Upper lobe of left lung (tissue), 6 donors: ENCODE measurements around the gene SGIP1. TPM values are rescaled to one million over a fixed set of nuclear protein-coding genes. Genes with fewer than 3 reads are reported as not detected.
A peak's percentile ranks its signal among the peaks of the same experiment; 100 is the strongest.

Experiments
- ATAC-seq, 2 donors: fragments of 200-7000 bp; cut with Tn5 transposase; one replicate each; pipeline ENCODE4 v1.9.1; 2022; ENCODE audit warnings: mild to moderate bottlenecking in 2 of 2, moderate library complexity in 2 of 2; ENCODE audit not compliant: low FRiP score in 2 of 2
- DNase-seq, 2 donors: peaks; one replicate each; pipeline ENCODE4 v3.0.0-alpha.2; 2019 to 2020
- H3K27ac ChIP-seq, 4 donors: fragments of 200-600 bp; sonication (generic); one replicate each; pipeline ENCODE4 v1.5.1; 2016 to 2019
- H3K27me3 ChIP-seq, 4 donors: fragments of 200-600 bp; sonication (generic); one replicate each; pipeline ENCODE4 v1.5.1; 2017 to 2019
- H3K36me3 ChIP-seq, 4 donors: fragments of 200-600 bp; sonication (generic); one replicate each; pipeline ENCODE4 v1.5.1; 2016 to 2019
- H3K4me1 ChIP-seq, 4 donors: fragments of 200-600 bp; sonication (generic); one replicate each; pipeline ENCODE4 v1.5.1; 2018 to 2019
- H3K4me3 ChIP-seq, 4 donors: fragments of 200-600 bp; sonication (generic); one replicate each; pipeline ENCODE4 v1.5.1; 2017 to 2019; ENCODE audit warnings: mild to moderate bottlenecking in 2 of 4, moderate library complexity in 1 of 4
- H3K9me3 ChIP-seq, 4 donors: fragments of 200-600 bp; sonication (generic); one replicate each; pipeline ENCODE4 v1.5.1; 2018 to 2019
- CTCF ChIP-seq, 6 experiments: fragments of 450-650 bp in 4 of 6; fragments of 200-600 bp in 2 of 6; sonication (generic) in 2 of 6; IDR thresholded peaks; one replicate each; pipeline ENCODE4 v1.5.1; 2016 to 2019; ENCODE audit warnings: antibody characterized with exemption in 6 of 6
- EP300 ChIP-seq, 4 donors: sonication (generic); formaldehyde crosslinking; IDR thresholded peaks; one replicate each; pipeline ENCODE4 v1.5.1; 2017; ENCODE audit warnings: antibody characterized with exemption in 4 of 4, control low read depth in 2 of 4
- POLR2A ChIP-seq, 4 donors: fragments of 450-650 bp; IDR thresholded peaks; one replicate each; pipeline ENCODE4 v1.5.1; 2016 to 2017; ENCODE audit warnings: antibody characterized with exemption in 4 of 4, mild to moderate bottlenecking in 2 of 4
- POLR2AphosphoS5 ChIP-seq, 2 donors: sonication (generic); formaldehyde crosslinking; IDR thresholded peaks; one replicate each; pipeline ENCODE4 v1.5.1; 2017; ENCODE audit warnings: antibody characterized with exemption in 2 of 2
- WGBS, 2 donors: methylation state at CpG; one replicate each; pipeline ENCODE4 v1.1.5; 2017 to 2018; 5-methylcytosine and 5-hydroxymethylcytosine counted together
- total RNA-seq, 6 donors: library from RNA; depleted of rRNA in 4 of 6; stranded (reverse); fragments of >200 nt in 4 of 6; gene quantifications; one replicate each; pipeline versions ENCODE4 v1.1.0 to v1.2.1, GENCODE V29; 2016 to 2021
- donor health status: DM: no; HTN: no; CAD: no; lungs with moderate emphysema.
- donor health status: DM: no; HTN: yes; CAD: no; lungs with severe emphysema.

SGIP1 gene
- total RNA-seq, 6 donors from 2014 or later, result 5.8 to 29.3 (median 10.0) TPM

DNA sequence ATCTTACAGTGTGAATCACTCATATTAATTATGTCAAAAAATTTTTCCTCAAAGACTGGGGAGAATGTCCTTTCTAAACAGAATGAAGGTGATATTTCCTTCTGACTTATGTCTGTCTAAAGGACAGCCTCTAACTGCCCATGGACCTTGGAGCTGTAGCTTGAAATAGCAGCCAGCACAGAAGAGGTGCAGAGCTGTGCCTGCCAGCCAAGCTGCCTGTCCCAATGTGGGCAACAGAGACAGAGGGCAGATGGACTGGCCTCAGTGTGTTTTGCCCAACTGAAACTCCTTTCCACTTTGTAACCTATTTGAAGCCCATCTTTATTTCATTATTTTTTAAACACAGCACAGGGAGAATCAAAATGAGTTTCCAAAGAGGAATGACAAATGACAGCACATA lies 120.7 kb downstream of the SGIP1 start:
- TF ChIP-seq POLR2A (IDR thresholded peaks at IDR 0.05) (no peak), POLR2AphosphoS5 (IDR thresholded peaks at IDR 0.05) (no peak), EP300 (IDR thresholded peaks at IDR 0.05) (no peak), CTCF (IDR thresholded peaks at IDR 0.05) (no peak)
- no peaks in the 10 kb centered on the region for H3K27me3 ChIP-seq
- H3K27ac ChIP-seq, result no peak overlapping the region
- no peaks in the 10 kb centered on the region for H3K9me3 ChIP-seq
- H3K36me3 ChIP-seq, result no peaks in the 10 kb centered on the region
- H3K4me3 ChIP-seq, result no peak overlapping the region
- ATAC-seq, result no peak
- no peak for DNase-seq
- H3K4me1 ChIP-seq, result no peaks in the 10 kb centered on the region

DNA sequence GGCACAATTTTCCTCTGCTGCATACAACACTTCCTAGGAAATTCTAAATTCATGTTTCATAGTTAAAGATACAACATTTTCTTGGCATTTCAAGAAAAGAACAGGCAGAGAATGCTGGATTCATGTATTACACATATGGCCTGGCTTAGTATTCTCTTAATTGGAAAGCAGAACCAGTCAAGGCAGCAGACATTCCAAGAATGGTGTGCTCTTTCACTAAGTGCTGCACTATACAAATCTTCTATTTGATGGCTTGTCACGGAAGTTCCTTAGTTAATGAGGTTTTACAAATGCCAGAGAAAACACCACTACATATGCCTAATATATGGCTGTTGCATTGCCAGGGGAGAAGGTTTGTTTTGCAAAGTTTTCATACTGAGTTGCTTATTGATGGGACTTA lies 137.5 kb downstream of the SGIP1 start:
- Histone ChIP-seq H3K27ac (no peak overlapping the region), H3K4me1 (no peaks in the 10 kb centered on the region), H3K4me3 (no peak overlapping the region), H3K9me3 (no peaks in the 10 kb centered on the region), H3K36me3 (no peaks in the 10 kb centered on the region), H3K27me3 (no peaks in the 10 kb centered on the region)
- 81 to 86% methylated on average over 1 of the region's 1 CpG for WGBS, 2 donors
- no peak for ATAC-seq
- DNase-seq, result no peak
- TF ChIP-seq POLR2AphosphoS5 (IDR thresholded peaks at IDR 0.05) (no peak), POLR2A (IDR thresholded peaks at IDR 0.05) (no peak), CTCF (IDR thresholded peaks at IDR 0.05) (no peak), EP300 (IDR thresholded peaks at IDR 0.05) (no peak)

DNA sequence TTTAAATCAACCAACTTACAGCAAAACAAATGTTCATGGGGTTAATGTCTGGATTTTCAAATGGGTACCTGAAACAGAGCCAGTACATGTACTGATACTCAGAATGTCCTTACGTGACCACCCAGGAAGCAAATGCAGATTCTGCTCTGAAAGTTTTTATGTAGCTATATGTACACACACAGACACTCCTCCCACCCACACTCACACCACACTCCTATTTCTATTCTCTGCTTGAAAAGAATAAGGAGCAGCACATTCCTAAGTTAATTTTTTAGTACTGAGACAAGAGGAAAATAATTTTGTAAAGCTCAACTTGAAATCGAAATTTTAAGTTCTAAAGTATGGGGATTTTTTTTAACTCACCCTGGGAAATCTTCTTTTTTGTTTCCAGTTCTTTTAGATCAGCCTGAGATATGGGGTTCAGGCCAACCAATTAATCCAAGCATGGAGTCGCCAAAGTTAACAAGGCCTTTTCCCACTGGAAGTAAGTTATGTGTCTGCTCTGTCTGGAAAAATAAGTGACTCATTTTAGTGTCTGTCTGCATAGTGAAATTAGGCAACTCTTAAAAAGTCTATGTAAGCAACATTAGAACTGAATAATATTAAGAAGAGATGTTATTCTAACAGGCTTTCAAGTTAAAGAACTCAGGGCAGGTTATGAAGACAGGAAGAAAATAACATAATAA lies 142.8 kb downstream of the SGIP1 start:
- Histone ChIP-seq H3K27me3 (no peaks in the 10 kb centered on the region), H3K36me3 (no peaks in the 10 kb centered on the region), H3K4me1 (no peaks in the 10 kb centered on the region), H3K9me3 (no peaks in the 10 kb centered on the region), H3K27ac (peak overlapping the region in 1 of 4 donors; percentile 9), H3K4me3 (no peak overlapping the region)
- peak in 1 of 2 donors; percentile 94 for ATAC-seq
- TF ChIP-seq CTCF (IDR thresholded peaks at IDR 0.05) (no peak), POLR2AphosphoS5 (IDR thresholded peaks at IDR 0.05) (no peak), EP300 (IDR thresholded peaks at IDR 0.05) (no peak), POLR2A (IDR thresholded peaks at IDR 0.05) (no peak)
- no peak for DNase-seq
- WGBS, 2 donors, result 59 to 69% methylated on average over 3 of the region's 3 CpGs

DNA sequence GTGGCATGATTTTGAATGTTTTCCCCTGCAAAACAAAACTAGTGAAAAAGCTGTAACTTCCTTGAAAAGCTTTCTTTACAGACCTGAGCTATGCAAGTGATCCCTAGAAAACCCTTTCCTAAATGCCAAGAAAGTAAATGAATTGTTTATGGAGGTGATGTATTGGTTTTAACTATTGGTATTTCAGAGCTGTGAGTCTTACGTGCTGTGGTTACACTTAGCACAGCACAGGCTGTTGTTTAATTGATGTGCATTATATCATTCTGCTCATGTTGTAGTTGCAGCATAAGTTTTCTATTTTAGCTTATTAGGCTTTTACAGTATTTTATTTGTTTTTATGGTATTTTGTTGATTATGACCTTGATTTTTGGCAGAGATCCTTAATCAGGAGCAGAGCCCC lies 144.2 kb downstream of the SGIP1 start:
- H3K27ac ChIP-seq, result no peak overlapping the region
- TF ChIP-seq CTCF (IDR thresholded peaks at IDR 0.05), result no peak
- TF ChIP-seq POLR2AphosphoS5 (IDR thresholded peaks at IDR 0.05), result no peak
- no peak for TF ChIP-seq POLR2A (IDR thresholded peaks at IDR 0.05)
- TF ChIP-seq EP300 (IDR thresholded peaks at IDR 0.05), result no peak
- WGBS, 2 donors, result 86 to 100% methylated on average over 1 of the region's 1 CpG
- no peaks in the 10 kb centered on the region for H3K4me1 ChIP-seq
- no peak for ATAC-seq
- H3K27me3 ChIP-seq, result no peaks in the 10 kb centered on the region
- no peaks in the 10 kb centered on the region for H3K9me3 ChIP-seq
- no peak overlapping the region for H3K4me3 ChIP-seq
- no peak for DNase-seq
- no peaks in the 10 kb centered on the region for H3K36me3 ChIP-seq

DNA sequence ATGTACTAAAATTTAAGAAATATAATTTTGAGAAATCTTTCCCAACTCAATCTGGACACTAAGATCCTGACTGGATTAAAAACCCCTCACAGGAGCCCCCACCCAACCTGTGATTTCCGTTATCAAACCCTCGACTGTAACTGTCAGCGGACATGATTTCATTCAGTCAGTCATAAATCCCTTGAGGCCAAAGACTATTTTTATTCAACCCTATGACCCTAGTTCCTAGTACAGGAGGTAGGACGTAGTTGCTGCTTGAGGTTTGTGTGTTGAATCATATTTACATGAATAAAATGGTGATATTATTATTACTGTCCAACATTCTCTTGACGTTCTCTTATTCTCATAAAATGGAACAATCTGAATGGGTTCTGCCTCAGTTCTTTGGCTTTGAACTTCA lies 145.2 kb downstream of the SGIP1 start:
- Histone ChIP-seq H3K4me1 (no peaks in the 10 kb centered on the region), H3K4me3 (no peak overlapping the region), H3K27ac (no peak overlapping the region), H3K36me3 (no peaks in the 10 kb centered on the region), H3K9me3 (no peaks in the 10 kb centered on the region), H3K27me3 (no peaks in the 10 kb centered on the region)
- TF ChIP-seq CTCF (IDR thresholded peaks at IDR 0.05) (no peak), POLR2A (IDR thresholded peaks at IDR 0.05) (no peak), EP300 (IDR thresholded peaks at IDR 0.05) (no peak), POLR2AphosphoS5 (IDR thresholded peaks at IDR 0.05) (no peak)
- 70 to 87% methylated on average over 5 of the region's 5 CpGs for WGBS, 2 donors
- ATAC-seq (no peak), DNase-seq (no peak)
